ENCODE measurements around the gene CLP1.

Gene CLP1

GRCh38 chr11:57647372-57647771, 10.2 kb upstream of the CLP1 start:
- Histone ChIP-seq H3K4me3 (ENCODE audit: low read depth, low read length) (no peak overlapping the region), H3K36me3 (replicated peaks) (no peaks in the 10 kb centered on the region), H3K27ac (no peak overlapping the region), H3K27me3 (replicated peaks) (peaks cover 20% of the 10 kb centered on the region)
- DNase-seq = no peak
- TF ChIP-seq, protein P1, sequence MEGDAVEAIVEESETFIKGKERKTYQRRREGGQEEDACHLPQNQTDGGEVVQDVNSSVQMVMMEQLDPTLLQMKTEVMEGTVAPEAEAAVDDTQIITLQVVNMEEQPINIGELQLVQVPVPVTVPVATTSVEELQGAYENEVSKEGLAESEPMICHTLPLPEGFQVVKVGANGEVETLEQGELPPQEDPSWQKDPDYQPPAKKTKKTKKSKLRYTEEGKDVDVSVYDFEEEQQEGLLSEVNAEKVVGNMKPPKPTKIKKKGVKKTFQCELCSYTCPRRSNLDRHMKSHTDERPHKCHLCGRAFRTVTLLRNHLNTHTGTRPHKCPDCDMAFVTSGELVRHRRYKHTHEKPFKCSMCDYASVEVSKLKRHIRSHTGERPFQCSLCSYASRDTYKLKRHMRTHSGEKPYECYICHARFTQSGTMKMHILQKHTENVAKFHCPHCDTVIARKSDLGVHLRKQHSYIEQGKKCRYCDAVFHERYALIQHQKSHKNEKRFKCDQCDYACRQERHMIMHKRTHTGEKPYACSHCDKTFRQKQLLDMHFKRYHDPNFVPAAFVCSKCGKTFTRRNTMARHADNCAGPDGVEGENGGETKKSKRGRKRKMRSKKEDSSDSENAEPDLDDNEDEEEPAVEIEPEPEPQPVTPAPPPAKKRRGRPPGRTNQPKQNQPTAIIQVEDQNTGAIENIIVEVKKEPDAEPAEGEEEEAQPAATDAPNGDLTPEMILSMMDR (IDR thresholded peaks at IDR 0.05; ENCODE audit: low read depth, low read length, missing control alignments) = no peak
- in situ Hi-C loops (cut with HindIII; ENCODE audit: low pct_ligation_motif_present, low sequenced_read_pairs) = loop anchor here (10.0 kb wide), 1 partner anchor 83 kb away; the partner anchor contains the start of gene UBE2L6

DNA sequence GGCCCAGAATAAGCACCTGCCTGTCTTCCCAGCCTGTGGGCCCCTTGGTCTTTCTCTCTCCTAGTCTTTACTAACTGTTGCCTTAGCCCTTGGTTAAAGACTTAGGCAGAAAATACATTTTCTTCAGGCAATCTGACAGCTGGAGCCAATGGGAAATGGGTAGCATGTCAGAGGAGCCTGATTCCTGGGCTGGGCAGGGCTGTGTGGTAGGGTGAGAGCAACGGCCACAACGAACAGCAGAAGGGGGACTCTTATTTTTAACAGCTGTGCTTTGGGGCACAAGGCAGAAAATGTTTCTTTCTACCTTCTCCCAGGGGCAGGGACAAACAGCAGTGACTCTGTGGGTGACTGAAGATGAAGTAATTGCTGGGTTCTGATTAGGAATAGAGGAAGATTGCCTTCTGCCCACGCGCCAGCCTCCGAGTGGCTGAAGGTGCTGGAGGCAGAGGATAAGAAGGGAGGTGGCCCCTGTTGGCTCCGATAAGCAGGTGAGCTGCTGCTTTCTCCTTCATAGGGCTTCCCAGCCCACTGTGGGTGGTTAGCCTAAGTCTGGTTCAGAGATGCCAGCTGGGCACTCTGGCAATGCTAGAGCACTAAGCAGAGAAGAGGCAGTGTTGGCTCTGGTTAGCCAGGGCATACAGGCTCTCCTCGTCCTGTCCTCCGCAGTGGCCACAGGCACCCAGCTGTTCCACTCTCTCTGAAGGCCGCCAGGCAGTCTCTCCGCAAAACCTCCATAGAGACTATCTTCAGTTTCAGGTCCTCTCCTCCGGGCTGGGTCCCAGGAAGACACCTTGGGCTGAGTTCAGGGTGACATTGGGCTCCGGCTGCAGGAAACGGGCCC, 9.4 kb upstream of the CLP1 start:
- H3K4me3 ChIP-seq (ENCODE audit: low read depth, low read length) = no peak overlapping the region
- TF ChIP-seq, protein P1 (IDR thresholded peaks at IDR 0.05; ENCODE audit: low read depth, low read length, missing control alignments) = no peak
- no peak overlapping the region for H3K27ac ChIP-seq
- peaks cover 20% of the 10 kb centered on the region for H3K27me3 ChIP-seq (replicated peaks)
- no peak for DNase-seq
- in situ Hi-C loops (cut with HindIII; ENCODE audit: low pct_ligation_motif_present, low sequenced_read_pairs) = loop anchor here (10.0 kb wide), 1 partner anchor 83 kb away; the partner anchor contains the start of gene UBE2L6
- no peaks in the 10 kb centered on the region for H3K36me3 ChIP-seq (replicated peaks)

DNA sequence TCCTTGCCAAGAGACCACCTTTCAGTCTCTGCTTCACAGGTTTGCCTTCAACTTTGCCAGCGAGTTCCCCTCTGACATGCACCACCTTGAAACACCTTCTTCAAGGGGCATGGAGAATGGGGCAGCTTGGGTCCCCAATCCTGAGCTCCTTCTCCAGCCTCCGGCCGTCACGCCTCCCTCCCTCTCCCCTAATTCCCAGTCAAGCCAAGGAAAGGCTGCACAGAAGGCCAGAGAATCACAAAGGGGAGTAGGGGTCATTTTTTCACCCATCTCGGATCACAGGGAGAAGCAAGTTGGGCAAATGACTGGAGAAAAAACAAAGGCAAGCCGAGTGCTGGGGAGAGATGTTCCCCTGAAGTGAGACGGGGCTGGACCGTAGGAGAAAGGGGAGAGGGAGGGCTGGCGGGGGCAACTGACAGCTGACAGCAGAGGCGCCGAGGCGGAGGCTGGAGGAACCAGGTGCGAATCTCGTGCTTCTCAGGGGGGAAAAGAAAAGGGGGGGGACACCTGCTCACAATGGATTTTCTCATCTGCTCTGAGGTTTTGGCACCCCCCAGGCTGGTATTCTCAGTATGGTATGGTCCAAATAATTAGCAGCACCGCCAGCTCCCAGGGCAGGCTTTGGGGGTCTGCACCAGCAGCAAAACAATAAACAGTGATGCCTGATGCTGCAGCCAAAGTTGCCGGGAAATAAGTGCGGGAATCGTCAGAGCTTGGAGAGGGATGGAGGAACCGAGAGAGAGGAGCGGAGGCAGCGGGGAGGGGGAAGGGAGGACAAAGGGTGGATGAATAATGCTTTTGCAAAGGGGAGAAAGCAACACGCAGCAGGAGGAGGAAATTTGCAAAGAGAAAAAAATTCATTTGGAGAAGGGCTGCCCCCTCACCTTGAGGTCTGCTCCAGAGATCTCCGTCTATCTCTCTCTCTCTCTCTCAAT, 8.5 kb upstream of the CLP1 start:
- H3K27me3 ChIP-seq (replicated peaks) = peaks cover 20% of the 10 kb centered on the region
- TF ChIP-seq, protein P1 (IDR thresholded peaks at IDR 0.05; ENCODE audit: low read depth, low read length, missing control alignments) = no peak
- H3K27ac ChIP-seq = no peak overlapping the region
- H3K4me3 ChIP-seq (ENCODE audit: low read depth, low read length) = peak overlapping the region; percentile 38
- in situ Hi-C loops (cut with HindIII; ENCODE audit: low pct_ligation_motif_present, low sequenced_read_pairs) = loop anchor here (10.0 kb wide), 1 partner anchor 84 kb away; the partner anchor contains the start of gene UBE2L6
- no peaks in the 10 kb centered on the region for H3K36me3 ChIP-seq (replicated peaks)
- DNase-seq = no peak

DNA sequence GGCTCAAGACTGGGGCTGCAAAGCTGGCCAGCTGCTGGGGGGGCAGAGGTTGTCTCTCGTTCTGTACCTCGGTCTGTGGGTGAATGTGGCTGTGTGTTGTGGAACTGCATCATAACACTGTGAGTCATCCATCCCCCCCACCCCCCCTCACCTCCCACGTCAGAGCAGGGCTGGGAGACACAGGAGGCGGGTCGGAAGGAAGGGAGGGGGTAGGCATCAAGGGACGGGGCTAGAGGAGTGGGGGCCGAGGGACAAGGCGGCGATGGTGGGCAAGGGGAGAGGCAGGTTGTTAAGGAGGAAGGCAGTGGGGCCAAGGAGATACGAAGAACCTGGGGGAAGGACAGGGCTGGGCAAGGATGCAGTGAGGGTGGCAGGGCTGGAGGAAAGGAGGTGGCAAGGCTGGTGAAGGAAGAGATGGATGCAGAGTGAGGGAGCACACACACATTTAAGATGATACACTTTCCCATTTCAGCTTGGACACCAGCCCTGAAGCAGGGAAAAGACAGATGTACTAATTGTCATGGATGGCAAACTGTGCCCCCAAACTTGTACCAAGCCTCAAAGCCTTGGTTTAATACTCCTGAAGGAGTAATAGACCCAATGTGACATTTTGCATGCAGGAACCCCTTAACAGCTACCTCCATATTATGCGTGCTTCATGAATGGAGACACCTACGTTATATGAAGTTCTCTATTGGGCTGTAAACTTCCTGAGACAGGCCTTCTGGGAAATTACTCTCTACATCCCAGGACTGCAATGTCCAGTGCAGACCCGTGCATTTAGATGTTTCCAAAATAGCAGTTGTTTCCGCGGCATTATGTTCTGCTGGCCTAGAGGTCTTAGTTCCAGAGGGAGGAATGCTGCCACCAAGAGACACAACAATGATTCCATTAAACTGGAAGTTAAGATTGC, 7.5 kb upstream of the CLP1 start, which contains the start of gene YPEL4:
YPEL4 (minus strand) TSS at position 87 of the 913 bp plus-strand sequence. CDS start 2,805 bp downstream, outside the sequence.
- Histone ChIP-seq H3K36me3 (replicated peaks) (no peaks in the 10 kb centered on the region), H3K27ac (peak within 1 kb of the TSS; percentile 16), H3K27me3 (replicated peaks) (peaks cover 20% of the 10 kb centered on the region), H3K4me3 (ENCODE audit: low read depth, low read length) (peak within 1 kb of the TSS; percentile 38)
- peak; percentile 74 for DNase-seq
- in situ Hi-C loops (cut with HindIII; ENCODE audit: low pct_ligation_motif_present, low sequenced_read_pairs) = loop anchor here (10.0 kb wide), 1 partner anchor 85 kb away; the partner anchor contains the start of gene UBE2L6
- TF ChIP-seq, protein P1 (IDR thresholded peaks at IDR 0.05; ENCODE audit: low read depth, low read length, missing control alignments) = no peak

DNA sequence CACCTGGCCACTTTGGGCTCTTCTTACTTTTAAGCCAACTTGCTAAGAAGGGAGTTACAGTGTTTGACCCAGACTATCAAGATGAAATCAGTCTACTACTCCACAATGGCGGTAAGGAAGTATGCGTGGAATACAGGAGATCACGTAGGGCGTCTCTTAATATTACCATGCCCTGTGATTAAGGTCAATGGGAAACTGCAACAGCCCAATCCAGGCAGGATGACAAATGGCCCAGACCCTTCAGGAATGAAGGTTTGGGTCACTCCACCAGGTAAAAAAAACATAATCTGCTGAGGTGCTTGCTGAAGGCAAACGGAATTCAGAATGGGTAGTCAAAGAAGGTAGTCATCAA, 6.8 kb upstream of the CLP1 start:
- H3K4me3 ChIP-seq (ENCODE audit: low read depth, low read length) = no peak overlapping the region
- TF ChIP-seq, protein P1 (IDR thresholded peaks at IDR 0.05; ENCODE audit: low read depth, low read length, missing control alignments) = no peak
- in situ Hi-C loops (cut with HindIII; ENCODE audit: low pct_ligation_motif_present, low sequenced_read_pairs) = no loop called here
- no peak overlapping the region for H3K27ac ChIP-seq
- no peak for DNase-seq
- H3K36me3 ChIP-seq (replicated peaks) = no peaks in the 10 kb centered on the region
- H3K27me3 ChIP-seq (replicated peaks) = peaks cover 20% of the 10 kb centered on the region
